Stimulated activated CD8-positive, alpha-beta memory T cell treated with anti-CD3 and anti-CD28 coated beads, Interleukin-12 subunit alpha, Interleukin-12 subunit beta, amount 100 ng/mL, for 1 hour (primary cell): ENCODE results near the gene PIK3CD.
"Not testable (repeated sequence)": the region's sequence is repeated elsewhere in the genome, so short reads cannot be mapped to it uniquely, and the experiment has no call there.

Source experiments
- DNase-seq: peaks from one replicate; pipeline ENCODE4 v3.0.0-alpha.2; 2020; ENCODE audit warnings: low read depth

Gene PIK3CD

GRCh38 chr1:9689971-9690381 lies 38.4 kb downstream of the PIK3CD start:
- DNase-seq: no peak

- no peak for DNase-seq
Measured at GRCh38 chr1:9690440-9691107, 39.0 kb downstream of the PIK3CD start.

GRCh38 chr1:9691108-9691445 lies 39.5 kb downstream of the PIK3CD start:
- DNase-seq: no peak

- DNase-seq: no peak
Measured at GRCh38 chr1:9691691-9692090, 40.2 kb downstream of the PIK3CD start.

GRCh38 chr1:9696793-9697192 lies 45.3 kb downstream of the PIK3CD start:
- DNase-seq: no peak

GRCh38 chr1:9699361-9699760 lies 47.8 kb downstream of the PIK3CD start:
- no peak for DNase-seq

- no peak for DNase-seq
Measured at GRCh38 chr1:9700340-9700739, 48.8 kb downstream of the PIK3CD start.

- DNase-seq: no peak
Measured at GRCh38 chr1:9701665-9702064, 50.1 kb downstream of the PIK3CD start.

- no peak for DNase-seq
Measured at GRCh38 chr1:9703165-9703509, 51.6 kb downstream of the PIK3CD start.

GRCh38 chr1:9703681-9704080 lies 52.1 kb downstream of the PIK3CD start:
- no peak for DNase-seq

GRCh38 chr1:9705337-9706093 lies 54.0 kb downstream of the PIK3CD start:
- no peak for DNase-seq

GRCh38 chr1:9706178-9706577 lies 54.6 kb downstream of the PIK3CD start:
- DNase-seq: no peak

GRCh38 chr1:9710037-9710436 lies 58.5 kb downstream of the PIK3CD start:
- DNase-seq: no peak

- no peak for DNase-seq
Measured at GRCh38 chr1:9711466-9712020, 60.0 kb downstream of the PIK3CD start.

GRCh38 chr1:9712767-9713166 lies 61.2 kb downstream of the PIK3CD start:
- not testable (repeated sequence) for DNase-seq

- no peak for DNase-seq
Measured at GRCh38 chr1:9714257-9714718, 62.8 kb downstream of the PIK3CD start.

GRCh38 chr1:9715536-9716226 lies 64.2 kb downstream of the PIK3CD start:
- no peak for DNase-seq

GRCh38 chr1:9716404-9717192 lies 65.1 kb downstream of the PIK3CD start:
- no peak for DNase-seq

- peak; percentile 67 for DNase-seq
Measured at GRCh38 chr1:9717193-9718005, 65.9 kb downstream of the PIK3CD start.

- no peak for DNase-seq
Measured at GRCh38 chr1:9718006-9718680, 66.6 kb downstream of the PIK3CD start.
